Stimulated activated CD4-positive, alpha-beta T cell treated with anti-CD3 and anti-CD28 coated beads, Interleukin-15, amount 100 ng/mL, for 48 hours (primary cell): Measurements from ENCODE around the gene KRT39.

ENCODE experiments used
- DNase-seq, 2 donors: peaks; one replicate each; pipeline ENCODE4 v3.0.0-alpha.2; 2020; ENCODE audit warnings: low read depth in 2 of 2

KRT39 gene

GRCh38 chr17:40980596-40980995 is 13.8 kb upstream of the KRT39 start:
- DNase-seq: no peak

GRCh38 chr17:40980117-40980516 is 13.4 kb upstream of the KRT39 start:
- no peak for DNase-seq

GRCh38 chr17:40978575-40979151 is 11.9 kb upstream of the KRT39 start:
- DNase-seq: no peak

- DNase-seq: no peak
Measured at GRCh38 chr17:40975516-40975915, 8.8 kb upstream of the KRT39 start.

GRCh38 chr17:40974366-40974765 is 7.6 kb upstream of the KRT39 start:
- no peak for DNase-seq

GRCh38 chr17:40967582-40967981 is 834 bp upstream of the KRT39 start:
- no peak for DNase-seq

DNA sequence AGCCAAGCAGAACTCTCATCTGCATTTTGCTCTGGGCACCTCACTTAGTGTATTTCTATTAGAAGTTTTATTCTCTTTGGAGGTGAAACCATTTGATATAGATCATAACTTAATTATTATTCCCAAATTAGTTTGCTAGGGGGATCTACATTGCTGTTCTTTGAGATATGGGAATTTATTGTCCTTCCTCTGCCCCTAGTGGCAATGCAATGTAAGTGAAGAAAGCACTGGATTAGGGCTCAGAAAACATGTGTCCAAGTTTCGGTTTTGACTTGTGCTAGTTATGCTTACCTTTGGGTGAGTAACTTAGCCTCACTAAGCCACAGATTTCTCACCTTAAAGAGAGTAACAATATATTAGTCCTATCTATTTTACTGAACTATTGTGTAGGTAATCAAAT is 2.9 kb downstream of the KRT39 start:
- no peak for DNase-seq

DNA sequence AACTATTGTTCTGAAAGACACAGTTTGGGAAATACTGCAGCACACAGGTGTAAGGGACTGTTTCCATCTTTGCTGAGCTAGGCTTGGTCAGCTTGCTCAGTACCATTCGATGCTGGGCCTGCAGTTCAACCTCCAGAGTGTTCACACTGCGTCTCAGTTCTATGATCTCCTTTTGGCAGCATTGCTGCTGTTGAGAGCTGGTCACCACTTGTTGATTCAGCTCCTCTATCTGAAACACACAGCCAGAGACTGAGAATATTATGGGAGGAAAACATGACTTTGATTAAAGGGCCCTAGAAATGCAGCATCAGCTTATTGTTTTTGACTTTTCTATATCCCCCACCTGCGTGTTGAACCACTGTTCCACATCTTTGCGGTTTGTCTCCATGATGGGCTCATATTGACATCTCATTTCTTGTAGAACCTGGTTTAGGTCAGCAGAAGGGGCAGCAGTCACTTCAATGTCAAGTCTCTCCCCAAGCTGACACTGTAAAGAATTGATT is 4.6 kb downstream of the KRT39 start:
- no peak for DNase-seq

- DNase-seq: no peak
Measured at GRCh38 chr17:40961591-40961990, 5.2 kb downstream of the KRT39 start.

DNA sequence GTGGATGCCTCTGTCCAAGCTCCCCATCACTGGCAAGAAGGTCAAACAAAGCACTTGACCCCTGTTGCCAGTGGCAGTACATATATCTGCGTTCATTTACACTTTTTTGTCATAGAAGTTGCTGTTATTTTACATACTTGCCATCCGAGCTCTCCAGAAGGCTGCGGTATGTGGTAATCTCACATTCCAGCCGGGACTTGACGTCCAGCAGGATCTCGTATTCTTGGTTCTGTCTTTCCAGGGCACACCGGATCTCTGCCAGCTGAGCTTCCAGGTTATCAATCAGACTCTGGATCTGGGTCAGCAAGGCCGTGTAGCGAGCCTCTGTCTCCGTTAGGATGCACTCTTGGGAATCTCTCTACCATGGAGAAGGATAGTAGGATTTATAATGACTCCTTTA is 6.6 kb downstream of the KRT39 start:
- DNase-seq: no peak

DNA sequence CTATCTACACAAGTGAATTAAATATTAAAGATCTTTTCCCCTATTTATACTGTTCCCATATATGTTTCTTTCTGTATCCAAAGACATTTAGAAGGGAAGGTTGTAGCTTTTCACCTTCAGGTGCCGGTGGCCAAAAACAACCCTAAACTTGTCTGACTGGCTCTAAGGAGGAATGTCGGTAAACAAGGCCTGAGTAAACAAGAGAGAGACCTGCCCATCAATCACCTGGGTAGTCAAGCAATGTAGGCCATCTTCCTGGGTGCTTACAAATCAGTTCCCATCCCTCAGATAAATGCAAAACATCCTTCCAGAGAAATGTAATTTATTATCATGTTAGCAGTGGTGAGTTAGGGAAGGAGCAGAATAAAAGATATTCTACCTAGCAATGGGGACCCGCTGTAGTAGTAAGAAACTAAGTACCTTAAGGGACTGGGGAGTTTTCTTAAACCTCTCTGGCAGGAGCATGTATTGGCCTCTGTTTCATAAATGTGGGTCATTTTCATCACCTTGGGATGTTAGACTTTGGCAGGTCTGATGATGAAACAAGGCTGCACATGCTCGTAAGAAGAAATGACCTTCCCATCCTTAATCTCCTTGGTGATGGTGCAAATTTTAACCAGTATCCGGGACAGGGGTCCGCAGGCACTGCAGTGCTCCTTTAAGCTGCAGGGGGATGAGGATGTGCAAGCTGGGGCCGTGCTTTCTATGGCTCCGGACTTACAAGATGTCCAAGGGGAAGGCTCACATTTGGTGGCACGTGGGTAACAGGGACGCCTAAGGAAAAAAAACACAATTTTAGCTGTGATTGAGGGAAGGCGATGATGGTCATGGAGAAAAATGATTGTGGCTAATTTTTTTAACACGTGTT is 8.4 kb downstream of the KRT39 start:
- no peak for DNase-seq

GRCh38 chr17:40956401-40957254 is 10.1 kb downstream of the KRT39 start:
- no peak for DNase-seq

GRCh38 chr17:40953881-40954280 is 12.9 kb downstream of the KRT39 start:
- peak in 1 of 2 donors; percentile 9 for DNase-seq

DNA sequence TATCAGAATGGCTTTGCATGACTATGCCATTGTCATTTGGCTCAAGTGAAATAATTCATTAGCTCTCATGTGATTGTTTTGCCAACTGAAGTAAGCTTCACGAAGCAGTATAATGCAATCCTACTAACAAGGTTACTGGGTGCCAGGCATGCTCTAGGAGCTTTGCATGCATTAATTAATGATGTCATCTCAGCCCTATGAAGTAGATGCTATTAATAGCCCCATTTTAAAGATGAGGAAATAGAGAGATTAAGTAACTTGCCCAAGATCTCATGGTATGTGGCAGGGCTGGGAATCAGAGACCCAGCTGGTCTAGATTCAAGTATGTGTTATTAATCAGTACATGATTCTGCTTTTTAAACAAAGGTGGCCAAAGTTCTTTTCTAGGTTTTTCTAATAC is 14.1 kb downstream of the KRT39 start:
- DNase-seq: no peak

DNA sequence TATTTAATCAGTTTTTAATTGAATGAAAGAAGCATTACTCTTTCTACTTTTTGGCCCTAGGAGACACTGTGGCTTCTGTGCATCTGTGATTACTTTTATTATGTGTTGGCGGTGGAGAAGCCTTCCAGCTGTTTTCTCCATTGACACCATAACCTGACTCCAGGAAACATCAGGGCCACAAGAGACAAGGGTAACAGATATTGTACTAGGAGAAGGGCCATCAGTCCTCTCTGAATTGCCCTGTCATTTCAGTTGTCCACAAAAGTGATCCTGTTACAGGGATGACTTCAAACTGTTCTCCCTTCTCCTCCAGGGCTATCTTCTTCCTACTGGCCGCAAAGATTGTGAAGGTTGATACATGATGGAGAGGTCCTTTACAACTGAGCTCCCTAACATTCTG is 14.6 kb downstream of the KRT39 start:
- no peak for DNase-seq

DNA sequence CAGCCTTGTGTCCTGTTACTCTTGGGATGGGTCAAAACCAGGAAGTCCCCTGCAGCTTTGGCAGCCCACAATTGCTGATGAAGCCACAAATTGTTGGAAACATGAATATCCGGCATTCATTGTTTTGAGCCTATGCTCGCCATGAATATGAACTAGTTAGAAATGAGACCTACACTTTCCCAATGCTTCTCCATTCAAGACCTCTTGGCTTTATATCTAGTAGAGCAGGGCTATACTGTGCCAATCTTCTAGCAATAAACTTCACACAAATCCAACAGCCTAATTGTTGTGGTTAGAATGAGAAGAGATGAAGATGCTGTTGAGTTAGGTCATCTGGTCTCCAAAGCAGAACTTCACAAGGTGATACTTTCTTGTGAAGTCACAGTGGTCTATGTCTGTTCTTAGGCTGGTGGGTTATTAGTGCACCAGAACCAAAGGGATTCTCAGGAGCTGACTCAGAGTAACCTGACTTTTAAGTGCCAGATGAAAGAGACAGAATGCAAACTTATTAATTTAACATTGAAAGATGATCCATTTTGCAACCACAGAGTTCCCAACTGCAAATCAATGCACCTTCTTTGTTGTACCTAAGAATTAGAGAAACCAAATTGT is 15.6 kb downstream of the KRT39 start:
- no peak for DNase-seq

DNA sequence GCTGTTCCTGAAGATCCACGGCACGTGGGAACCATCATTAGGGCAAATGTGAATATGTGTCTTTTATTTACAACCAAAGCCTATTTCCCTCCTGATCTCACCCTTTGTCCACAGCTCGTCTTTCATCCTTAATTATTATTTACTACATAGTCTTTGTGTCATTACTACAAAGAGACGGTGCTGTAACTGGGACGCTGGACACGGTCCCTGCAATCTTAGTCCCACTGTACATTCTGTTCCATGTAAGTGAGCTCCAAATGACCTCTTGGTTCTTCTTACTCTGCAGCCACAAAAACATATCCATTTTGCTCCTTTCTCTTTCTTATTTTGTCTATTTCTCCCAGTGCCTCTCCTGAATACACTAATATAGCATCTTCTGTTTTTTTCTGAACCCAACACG is 16.6 kb downstream of the KRT39 start:
- no peak for DNase-seq

DNA sequence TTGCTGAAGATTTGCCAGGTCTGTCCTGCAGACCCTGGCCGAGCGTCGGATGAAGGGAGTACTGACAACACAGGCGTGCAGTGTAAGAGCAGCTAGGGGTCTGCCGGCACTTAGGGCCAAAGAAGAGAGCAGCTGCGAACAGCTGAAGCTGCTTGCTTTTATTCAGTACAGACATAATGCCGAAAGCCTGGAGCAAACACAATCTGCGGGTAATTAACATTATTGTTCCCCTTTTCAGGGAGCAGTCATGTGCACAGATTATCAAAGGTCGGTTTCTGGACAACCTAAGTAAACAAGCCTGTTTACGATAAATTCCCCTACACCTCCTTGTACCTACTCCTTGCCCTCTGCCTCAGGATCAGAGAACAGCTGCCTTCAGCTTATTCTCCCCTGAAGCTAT is 17.3 kb downstream of the KRT39 start:
- DNase-seq: no peak

- no peak for DNase-seq
Measured at GRCh38 chr17:40947929-40948328, 18.8 kb downstream of the KRT39 start.

- no peak for DNase-seq
Measured at GRCh38 chr17:40945414-40945813, 21.3 kb downstream of the KRT39 start.

DNA sequence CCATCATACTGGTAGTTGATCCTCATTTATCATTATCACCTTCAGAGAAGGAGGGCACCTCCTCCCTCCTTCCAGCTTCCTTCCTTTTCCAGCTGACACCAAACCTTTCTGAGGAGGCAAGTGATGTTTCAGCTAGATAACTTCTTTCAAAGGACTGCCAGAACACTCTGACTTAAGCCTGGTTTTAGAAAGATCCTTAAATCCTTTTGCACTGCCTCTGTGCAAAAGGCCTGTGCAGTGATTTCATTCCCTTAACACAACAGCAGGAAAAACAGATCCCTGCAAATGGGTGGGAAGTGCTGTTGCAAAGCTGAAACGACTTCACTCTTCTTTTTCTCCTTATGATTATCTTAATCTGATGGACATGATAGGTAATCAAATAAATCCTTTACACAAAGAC is 22.2 kb downstream of the KRT39 start:
- DNase-seq: no peak

- DNase-seq: no peak
Measured at GRCh38 chr17:40942553-40942952, 24.2 kb downstream of the KRT39 start.
